ENCODE data around the gene COL24A1.

Gene COL24A1

DNA sequence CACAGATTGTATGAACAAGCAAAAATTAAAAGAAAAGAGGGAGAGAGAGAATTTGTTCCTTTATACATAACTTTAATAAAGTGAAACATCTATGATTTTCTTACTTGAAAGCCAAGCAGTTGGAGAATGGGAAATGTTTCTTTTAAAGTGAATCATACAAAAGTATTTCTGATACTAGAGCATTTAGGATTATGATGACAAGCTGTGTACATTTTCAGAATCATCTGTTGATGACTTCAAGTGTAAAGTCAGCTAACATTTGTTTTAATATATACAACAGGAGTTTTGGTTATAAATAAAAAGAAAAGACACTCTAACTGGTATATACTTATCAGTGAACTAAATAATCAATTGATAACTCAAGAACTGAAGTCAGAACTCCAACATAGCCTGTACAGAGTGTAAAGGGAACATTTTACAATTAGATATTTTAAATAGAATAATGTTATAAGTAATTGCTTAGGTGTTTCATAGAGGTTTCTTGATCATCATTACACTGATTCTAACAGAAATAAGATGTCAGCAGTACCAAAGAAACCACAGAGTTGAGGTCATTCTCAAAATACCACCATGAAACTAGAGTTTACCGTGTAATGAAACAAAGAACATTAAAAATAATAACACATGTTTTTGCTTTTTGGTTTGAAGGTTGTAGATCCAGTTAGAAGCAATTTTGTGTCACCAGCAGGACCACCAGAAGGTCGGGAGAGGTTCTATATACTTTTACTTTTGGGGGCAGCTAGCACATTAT lies 103.4 kb downstream of the COL24A1 start:
- no peak overlapping the region for H3K9ac ChIP-seq
- no peak overlapping the region for H3K27ac ChIP-seq
- H3K4me2 ChIP-seq: no peak overlapping the region
- no peaks in the 10 kb centered on the region for H3K9me3 ChIP-seq (replicated peaks in 1 of 11)
- H4K20me1 ChIP-seq: no peaks in the 10 kb centered on the region
- H3K27me3 ChIP-seq: no peaks in the 10 kb centered on the region
- no peaks in the 10 kb centered on the region for H3K36me3 ChIP-seq
- peaks cover 0 to 8% (median 0%) of the 10 kb centered on the region in 10 experiments; a peak in 2 of 20 replicates for H3K4me1 ChIP-seq
- H3K4me3 ChIP-seq: no peak overlapping the region
- no peak for TF ChIP-seq Cebpa-rat (IDR thresholded peaks at IDR 0.05)

GRCh38 chr1:86035101-86035500 lies 121.5 kb downstream of the COL24A1 start:
- TF ChIP-seq Cebpa-rat (IDR thresholded peaks at IDR 0.05): no peak
- H3K4me2 ChIP-seq: no peak overlapping the region
- no peak overlapping the region for H3K9ac ChIP-seq
- no peak overlapping the region for H3K4me3 ChIP-seq
- H4K20me1 ChIP-seq: no peaks in the 10 kb centered on the region
- no peak overlapping the region for H3K27ac ChIP-seq
- no peaks in the 10 kb centered on the region for H3K4me1 ChIP-seq
- no peaks in the 10 kb centered on the region for H3K27me3 ChIP-seq
- H3K9me3 ChIP-seq (replicated peaks in 1 of 11): no peaks in the 10 kb centered on the region
- H3K36me3 ChIP-seq: no peaks in the 10 kb centered on the region

GRCh38 chr1:86030180-86030579 lies 126.4 kb downstream of the COL24A1 start:
- Histone ChIP-seq H3K9me3 (replicated peaks in 1 of 11) (peaks cover 7 to 16% (median 10%) of the 10 kb centered on the region in 11 experiments; a peak in 17 of 22 replicates), H4K20me1 (no peaks in the 10 kb centered on the region), H3K27me3 (no peaks in the 10 kb centered on the region), H3K4me1 (no peaks in the 10 kb centered on the region), H3K4me3 (no peak overlapping the region), H3K27ac (no peak overlapping the region), H3K4me2 (no peak overlapping the region), H3K9ac (no peak overlapping the region), H3K36me3 (no peaks in the 10 kb centered on the region)
- TF ChIP-seq Cebpa-rat (IDR thresholded peaks at IDR 0.05): no peak

GRCh38 chr1:86018283-86018923 lies 138.2 kb downstream of the COL24A1 start:
- Histone ChIP-seq H3K27ac (no peak overlapping the region), H3K4me3 (no peak overlapping the region), H3K9ac (no peak overlapping the region), H3K9me3 (replicated peaks in 1 of 11) (no peaks in the 10 kb centered on the region), H3K36me3 (no peaks in the 10 kb centered on the region), H3K4me1 (no peaks in the 10 kb centered on the region), H4K20me1 (no peaks in the 10 kb centered on the region), H3K4me2 (no peak overlapping the region), H3K27me3 (no peaks in the 10 kb centered on the region)
- no peak for TF ChIP-seq Cebpa-rat (IDR thresholded peaks at IDR 0.05)

DNA sequence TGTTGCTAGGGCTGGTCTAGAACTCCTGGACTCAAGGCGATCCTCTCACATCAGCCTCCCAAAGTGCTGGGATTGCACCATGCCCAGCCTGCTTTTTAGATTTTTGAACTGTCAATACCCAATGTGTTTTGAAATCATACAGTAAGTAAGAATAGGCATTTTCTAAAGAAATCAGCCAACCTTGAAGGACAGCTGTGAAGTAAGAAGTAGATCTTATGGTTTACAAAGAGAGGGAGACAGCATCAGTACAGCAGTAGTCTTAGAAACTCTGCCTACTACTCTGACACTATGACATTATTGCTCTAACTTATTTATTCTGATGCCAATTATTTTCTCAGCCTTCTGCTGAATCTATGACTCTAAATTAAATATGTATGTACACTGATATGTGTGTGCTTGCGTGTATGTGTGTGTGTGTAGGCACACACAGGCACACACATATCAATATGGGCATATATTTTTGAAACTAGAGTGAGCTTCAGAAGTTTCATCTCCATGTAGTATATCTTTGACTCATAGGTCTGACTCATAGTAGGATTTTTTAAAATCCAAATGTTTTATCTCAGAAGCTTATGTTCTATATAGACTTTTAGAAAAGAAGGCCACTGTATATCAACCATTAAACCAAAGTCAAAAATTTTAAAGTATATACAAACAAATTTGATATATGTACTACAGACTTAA lies 140.4 kb downstream of the COL24A1 start:
- Histone ChIP-seq H3K27me3 (no peaks in the 10 kb centered on the region), H4K20me1 (no peaks in the 10 kb centered on the region), H3K36me3 (no peaks in the 10 kb centered on the region), H3K4me1 (no peaks in the 10 kb centered on the region), H3K4me2 (no peak overlapping the region), H3K27ac (no peak overlapping the region), H3K9ac (no peak overlapping the region), H3K9me3 (replicated peaks in 1 of 11) (no peaks in the 10 kb centered on the region), H3K4me3 (no peak overlapping the region)
- TF ChIP-seq Cebpa-rat (IDR thresholded peaks at IDR 0.05): no peak

GRCh38 chr1:86015375-86015774 lies 141.2 kb downstream of the COL24A1 start:
- Histone ChIP-seq H3K36me3 (no peaks in the 10 kb centered on the region), H3K27ac (no peak overlapping the region), H3K9ac (no peak overlapping the region), H3K4me1 (no peaks in the 10 kb centered on the region), H3K4me2 (no peak overlapping the region), H4K20me1 (no peaks in the 10 kb centered on the region), H3K27me3 (no peaks in the 10 kb centered on the region), H3K9me3 (replicated peaks in 1 of 11) (no peaks in the 10 kb centered on the region), H3K4me3 (no peak overlapping the region)
- TF ChIP-seq Cebpa-rat (IDR thresholded peaks at IDR 0.05): no peak

DNA sequence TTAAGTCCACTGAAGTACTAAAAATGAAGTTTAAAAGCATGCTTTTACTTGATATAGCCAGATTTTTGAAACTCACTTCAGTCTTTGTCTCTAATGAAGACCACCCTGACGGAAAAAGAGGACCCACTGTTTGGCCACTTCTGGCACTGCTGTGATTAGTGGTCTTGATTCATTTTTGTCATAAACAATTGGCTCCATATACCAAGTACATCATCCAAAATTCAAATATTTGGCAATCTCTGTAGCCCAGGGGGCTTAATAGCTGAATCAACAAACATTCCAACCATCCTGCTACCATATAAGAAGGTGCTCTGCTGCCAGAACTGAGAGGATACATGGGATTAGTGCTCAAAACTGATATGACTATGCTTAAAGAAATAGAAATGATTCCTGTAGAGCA lies 156.0 kb downstream of the COL24A1 start:
- Histone ChIP-seq H3K4me3 (no peak overlapping the region), H4K20me1 (no peaks in the 10 kb centered on the region), H3K4me1 (0 out of 20 replicates have a peak, but pooled peaks cover 0 to 3% (median 0%) of the 10 kb centered on the region in 10 experiments), H3K9ac (no peak overlapping the region), H3K27ac (no peak overlapping the region), H3K27me3 (no peaks in the 10 kb centered on the region), H3K36me3 (no peaks in the 10 kb centered on the region), H3K9me3 (replicated peaks in 1 of 11) (peaks cover 0 to 2% (median 0%) of the 10 kb centered on the region in 11 experiments; a peak in 1 of 22 replicates), H3K4me2 (no peak overlapping the region)
- TF ChIP-seq Cebpa-rat (IDR thresholded peaks at IDR 0.05): no peak

DNA sequence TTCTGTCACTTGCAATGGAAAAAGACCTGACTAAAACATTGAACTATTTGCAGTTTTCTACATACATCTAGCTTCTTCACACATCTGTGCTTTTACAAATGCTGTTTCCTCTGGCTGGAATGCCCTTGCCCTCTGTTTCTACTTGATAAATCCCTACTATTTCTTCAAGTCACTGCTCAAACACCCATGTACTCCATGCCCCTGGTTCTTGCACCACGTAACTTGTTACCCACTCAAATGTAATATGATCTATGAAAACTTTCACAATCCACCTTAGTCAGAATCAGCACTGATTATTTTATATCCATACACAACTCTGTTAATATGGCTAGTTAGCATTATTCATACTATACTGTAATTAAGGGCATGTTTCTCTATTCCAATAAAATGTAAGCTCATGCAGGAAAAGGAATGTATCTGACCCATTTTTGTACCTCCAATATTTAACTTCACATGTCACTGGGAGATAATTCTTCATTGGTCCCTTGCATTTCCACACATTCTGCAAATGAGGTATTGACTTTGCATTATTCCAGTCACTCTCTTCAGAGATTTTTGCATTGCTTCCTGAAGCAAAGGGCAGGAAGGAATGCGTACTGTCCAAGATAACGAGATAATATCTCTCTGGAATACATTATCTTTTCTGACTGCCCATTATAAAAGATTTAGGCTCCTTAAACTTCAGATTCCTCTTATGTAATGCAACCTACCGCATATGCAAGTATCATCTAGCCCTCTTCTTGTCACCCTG lies 158.3 kb downstream of the COL24A1 start:
- H3K27me3 ChIP-seq: no peaks in the 10 kb centered on the region
- no peak overlapping the region for H3K4me2 ChIP-seq
- peaks cover under 1 to 19% (median 7%) of the 10 kb centered on the region in 10 experiments; a peak in 9 of 20 replicates for H3K4me1 ChIP-seq
- no peak for TF ChIP-seq Cebpa-rat (IDR thresholded peaks at IDR 0.05)
- no peak overlapping the region for H3K27ac ChIP-seq
- no peaks in the 10 kb centered on the region for H3K36me3 ChIP-seq
- no peak overlapping the region for H3K4me3 ChIP-seq
- H3K9me3 ChIP-seq (replicated peaks in 1 of 11): no peaks in the 10 kb centered on the region
- no peak overlapping the region for H3K9ac ChIP-seq
- H4K20me1 ChIP-seq: no peaks in the 10 kb centered on the region

DNA sequence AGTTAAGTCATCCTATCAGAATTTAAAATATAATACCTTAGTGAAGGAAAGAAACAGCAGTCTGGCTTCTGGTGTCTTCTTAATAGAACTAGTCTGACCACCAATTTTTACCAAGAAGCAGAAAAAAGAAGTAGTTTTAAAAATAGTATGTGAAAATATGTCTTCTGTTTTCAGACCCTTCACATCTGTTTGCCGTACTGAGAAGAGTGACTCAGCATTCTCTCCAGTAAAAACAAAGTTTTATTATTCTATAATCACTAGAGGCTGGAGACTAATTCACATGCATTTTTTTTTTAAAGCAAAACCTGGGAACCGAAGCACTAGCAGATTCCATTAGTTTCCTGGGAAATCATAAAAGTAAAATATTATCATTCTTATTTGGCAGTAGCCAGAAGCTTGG lies 163.8 kb downstream of the COL24A1 start:
- Histone ChIP-seq H3K4me1 (peaks cover 4 to 39% (median 16%) of the 10 kb centered on the region in 10 experiments; a peak in 15 of 20 replicates), H3K4me3 (no peak overlapping the region), H3K4me2 (peak overlapping the region in 10 of 11 experiments; percentile 8 to 72 (median 26); a peak in 10 of 22 replicates), H3K36me3 (no peaks in the 10 kb centered on the region), H4K20me1 (no peaks in the 10 kb centered on the region), H3K27me3 (no peaks in the 10 kb centered on the region), H3K27ac (peak overlapping the region in 5 of 11 experiments; percentile 8 to 51 (median 18); a peak in 5 of 22 replicates), H3K9ac (no peak overlapping the region; a peak in 1 of 22 replicates), H3K9me3 (replicated peaks in 1 of 11) (no peaks in the 10 kb centered on the region)
- TF ChIP-seq Cebpa-rat (IDR thresholded peaks at IDR 0.05): no peak
